DND-41 (cell line): ENCODE data around the gene BICDL1.

ENCODE experiments used
- ATAC-seq: fragments of 200-7000 bp; cut with Tn5 transposase; 3 replicates; pipeline ENCODE4 v1.9.1; 2021; ENCODE audit warnings: low read depth; ENCODE audit not compliant: insufficient read depth
- DNase-seq: peaks from one replicate; pipeline ENCODE4 v3.0.0-alpha.2; 2020
- H2AFZ ChIP-seq: 2 replicates; pipeline ENCODE4 v1.6.0; 2012; ENCODE audit warnings: low read depth, low read length
- H3K27ac ChIP-seq: 2 replicates; pipeline ENCODE4 v1.5.1; 2012; ENCODE audit warnings: low read length, inconsistent platforms
- H3K27me3 ChIP-seq: fragments of 200-600 bp; sonication (generic); 2 replicates; pipeline ENCODE4 v1.6.0; 2012; ENCODE audit warnings: low read length, mild to moderate bottlenecking, inconsistent platforms; ENCODE audit not compliant: insufficient read depth, poor library complexity
- H3K36me3 ChIP-seq: 2 replicates; pipeline ENCODE4 v1.5.1; 2012; ENCODE audit warnings: low read length, inconsistent platforms; ENCODE audit not compliant: insufficient read depth
- H3K4me1 ChIP-seq: 2 replicates; pipeline ENCODE4 v1.5.1; 2012; ENCODE audit warnings: mild to moderate bottlenecking, low read length; ENCODE audit not compliant: insufficient read depth
- H3K4me2 ChIP-seq: 2 replicates; pipeline ENCODE4 v1.6.0; 2012; ENCODE audit warnings: mild to moderate bottlenecking, moderate library complexity, low read length, inconsistent platforms; ENCODE audit not compliant: insufficient read depth
- H3K4me3 ChIP-seq, 2 experiments: fragments of 200-600 bp in 1 of 2; shearing (Covaris generic) in 1 of 2; 2 replicates each; pipeline ENCODE4 v1.5.1; 2012 to 2016; ENCODE audit warnings: inconsistent platforms in 2 of 2, low read length in 2 of 2, mild to moderate bottlenecking in 2 of 2, low read depth in 1 of 2, moderate library complexity in 1 of 2
- H3K79me2 ChIP-seq: 2 replicates; pipeline ENCODE4 v1.6.0; 2012; ENCODE audit warnings: low read length, inconsistent platforms; ENCODE audit not compliant: insufficient read depth
- H3K9ac ChIP-seq: 2 replicates; pipeline ENCODE4 v1.6.0; 2012; ENCODE audit warnings: low read depth, mild to moderate bottlenecking, inconsistent platforms, low read length, moderate library complexity
- H3K9me3 ChIP-seq: 2 replicates; pipeline ENCODE4 v1.5.1; 2012; ENCODE audit warnings: low read length, moderate library complexity, mild to moderate bottlenecking, inconsistent platforms; ENCODE audit not compliant: insufficient read depth, severe bottlenecking
- H4K20me1 ChIP-seq: 2 replicates; pipeline ENCODE4 v1.6.0; 2012; ENCODE audit warnings: low read length; ENCODE audit not compliant: insufficient read depth
- CTCF ChIP-seq: IDR thresholded peaks from 2 replicates; pipeline ENCODE4 v1.5.1; 2012; ENCODE audit warnings: borderline replicate concordance, low read length, moderate library complexity, mild to moderate bottlenecking; ENCODE audit not compliant: poor library complexity, severe bottlenecking; ENCODE audit errors: extremely low read depth
- EZH2 ChIP-seq: IDR thresholded peaks from 3 replicates; pipeline ENCODE4 v1.6.1; 2012; ENCODE audit warnings: borderline replicate concordance, low read depth, mild to moderate bottlenecking, moderate library complexity, low read length, inconsistent platforms; ENCODE audit not compliant: severe bottlenecking

BICDL1 gene

GRCh38 chr12:120024193-120024592 lies 35.2 kb downstream of the BICDL1 start:
- Histone ChIP-seq H3K79me2 (no peaks in the 10 kb centered on the region), H4K20me1 (no peaks in the 10 kb centered on the region), H3K27ac (no peak overlapping the region), H3K9me3 (no peaks in the 10 kb centered on the region), H3K4me1 (no peaks in the 10 kb centered on the region), H3K9ac (no peak overlapping the region), H3K27me3 (no peaks in the 10 kb centered on the region), H3K36me3 (no peaks in the 10 kb centered on the region), H3K4me3 (no peak overlapping the region), H2AFZ (no peak overlapping the region), H3K4me2 (no peak overlapping the region)
- DNase-seq (no peak), ATAC-seq (no peak)
- no peak for TF ChIP-seq CTCF

GRCh38 chr12:120025640-120026039 lies 36.6 kb downstream of the BICDL1 start:
- Histone ChIP-seq H3K4me3 (no peak overlapping the region), H3K4me2 (no peak overlapping the region), H3K36me3 (no peaks in the 10 kb centered on the region), H3K27ac (no peak overlapping the region), H3K79me2 (no peaks in the 10 kb centered on the region), H3K4me1 (no peaks in the 10 kb centered on the region), H2AFZ (no peak overlapping the region), H3K9ac (no peak overlapping the region), H4K20me1 (no peaks in the 10 kb centered on the region), H3K27me3 (no peaks in the 10 kb centered on the region), H3K9me3 (no peaks in the 10 kb centered on the region)
- TF ChIP-seq CTCF = no peak
- TF ChIP-seq EZH2 = no peak
- ATAC-seq (no peak), DNase-seq (no peak)

- H3K4me3 ChIP-seq = no peak overlapping the region
- no peaks in the 10 kb centered on the region for H3K36me3 ChIP-seq
- no peak overlapping the region for H3K4me2 ChIP-seq
- no peaks in the 10 kb centered on the region for H3K9me3 ChIP-seq
- TF ChIP-seq CTCF (no peak), EZH2 (no peak)
- H3K79me2 ChIP-seq = no peaks in the 10 kb centered on the region
- no peak overlapping the region for H3K27ac ChIP-seq
- H3K4me1 ChIP-seq = no peaks in the 10 kb centered on the region
- DNase-seq = no peak
- H2AFZ ChIP-seq = no peak overlapping the region
- H4K20me1 ChIP-seq = no peaks in the 10 kb centered on the region
- no peak overlapping the region for H3K9ac ChIP-seq
- no peak for ATAC-seq
- H3K27me3 ChIP-seq = no peaks in the 10 kb centered on the region
Measured at GRCh38 chr12:120032242-120032641, 43.2 kb downstream of the BICDL1 start.

- no peaks in the 10 kb centered on the region for H3K79me2 ChIP-seq
- no peak overlapping the region for H3K4me2 ChIP-seq
- no peak for ATAC-seq
- H3K36me3 ChIP-seq = no peaks in the 10 kb centered on the region
- no peak overlapping the region for H3K4me3 ChIP-seq
- DNase-seq = no peak
- no peak overlapping the region for H3K9ac ChIP-seq
- no peaks in the 10 kb centered on the region for H4K20me1 ChIP-seq
- no peaks in the 10 kb centered on the region for H3K9me3 ChIP-seq
- H2AFZ ChIP-seq = no peak overlapping the region
- no peak for TF ChIP-seq EZH2
- no peak for TF ChIP-seq CTCF
- no peaks in the 10 kb centered on the region for H3K4me1 ChIP-seq
- no peak overlapping the region for H3K27ac ChIP-seq
- no peaks in the 10 kb centered on the region for H3K27me3 ChIP-seq
Measured at GRCh38 chr12:120037851-120038250, 48.8 kb downstream of the BICDL1 start.
